ENCODE measurements around the gene GHRL.
"Not testable (repeated sequence)": the region's sequence is repeated elsewhere in the genome, so short reads cannot be mapped to it uniquely, and the experiment has no call there.

Gene GHRL

DNA sequence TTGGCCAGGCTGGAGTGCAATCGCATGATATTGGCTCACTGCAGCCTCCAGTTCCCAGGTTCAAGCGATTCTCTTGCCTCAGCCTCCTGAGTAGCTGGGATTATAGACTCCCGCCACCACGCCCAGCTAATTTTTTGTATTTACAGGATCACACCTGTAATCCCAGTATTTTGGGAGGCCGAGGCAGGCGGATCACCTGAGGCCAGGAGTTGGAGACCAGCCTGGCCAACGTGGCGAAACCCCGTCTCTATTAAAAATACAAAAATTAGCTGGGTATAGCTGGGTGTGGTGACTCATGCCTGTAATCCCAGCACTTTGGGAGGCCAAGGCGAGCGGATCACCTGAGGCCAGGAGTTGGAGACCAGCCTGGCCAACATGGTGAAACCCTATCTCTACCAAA, 20.3 kb downstream of the GHRL start:
- DNase-seq = not testable (repeated sequence)

DNA sequence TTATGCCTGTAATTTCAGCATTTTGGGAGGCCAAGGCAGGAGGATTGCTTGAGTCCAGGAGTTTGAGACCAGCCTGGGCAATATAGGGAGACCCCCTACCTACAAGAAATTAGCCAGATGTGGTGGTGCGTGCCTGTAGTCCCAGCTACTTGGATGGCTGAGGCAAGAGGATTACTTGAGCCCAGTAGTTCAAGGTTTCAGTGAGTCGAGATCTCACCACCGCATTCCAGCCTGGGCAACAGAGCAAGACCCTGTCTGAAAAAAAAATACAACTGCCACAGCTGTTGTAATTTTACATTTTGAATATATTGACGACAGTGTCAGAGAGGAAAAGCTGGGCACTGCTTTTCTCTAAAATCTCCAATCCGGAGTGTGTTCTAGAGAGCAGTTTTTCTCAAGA, 23.3 kb downstream of the GHRL start:
- no peak for DNase-seq

DNA sequence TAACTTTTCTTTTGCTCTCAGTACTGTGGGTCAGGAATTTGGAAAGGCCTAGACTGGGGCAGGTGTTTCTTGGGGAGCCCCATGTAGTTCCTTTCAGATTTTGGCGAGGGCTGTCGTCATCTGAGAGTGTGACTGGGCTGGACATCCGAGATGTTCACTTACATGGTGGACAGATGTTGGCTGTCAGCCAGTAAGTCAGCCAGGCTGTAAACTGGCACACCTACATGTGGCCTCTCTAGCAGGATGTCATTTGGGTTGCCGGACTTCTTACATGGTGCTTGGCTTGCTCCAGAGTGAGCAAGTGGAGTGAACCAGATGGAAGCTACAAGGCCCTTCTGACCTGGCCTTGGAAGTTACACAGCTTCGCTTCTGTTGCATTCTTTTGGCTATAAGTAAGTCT, 23.8 kb downstream of the GHRL start:
- DNase-seq = no peak

DNA sequence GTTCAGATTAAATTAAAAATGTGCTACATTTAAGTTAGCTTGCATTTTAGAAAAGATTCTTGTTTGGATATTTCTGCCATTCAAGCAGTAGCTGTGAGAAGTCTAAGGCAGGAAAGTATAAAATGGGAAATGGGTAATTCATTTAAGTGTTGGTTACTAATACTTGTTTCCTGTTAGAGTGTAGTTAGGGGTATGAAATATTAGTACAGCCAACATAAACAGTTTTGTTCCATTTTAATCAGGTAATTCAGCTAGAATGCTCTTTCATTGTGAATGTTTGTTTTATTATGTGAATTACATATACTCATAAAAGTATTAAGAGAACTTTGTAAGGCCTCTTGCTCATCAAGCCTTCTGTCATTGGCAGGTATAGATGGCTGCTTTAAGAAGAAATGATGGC, 24.6 kb downstream of the GHRL start:
- DNase-seq = no peak

DNA sequence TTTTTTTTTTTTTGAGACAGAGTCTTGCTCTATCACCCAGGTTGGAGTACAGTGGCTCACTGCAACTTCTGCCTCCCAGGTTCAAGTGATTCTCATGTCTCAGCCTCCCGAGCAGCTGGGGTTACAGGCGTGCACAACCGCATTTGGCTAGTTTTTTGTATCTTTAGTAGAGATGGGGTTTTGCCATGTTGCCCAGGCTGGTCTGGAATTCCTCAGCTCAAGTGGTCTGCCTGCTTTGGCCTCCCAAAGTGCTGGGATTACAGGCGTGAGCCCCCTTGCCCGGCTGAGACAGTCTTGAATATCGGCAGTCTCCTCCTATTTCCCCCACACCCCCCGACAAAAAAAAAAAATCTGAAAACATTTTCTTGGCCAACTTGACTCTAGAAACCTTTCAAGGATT, 25.8 kb downstream of the GHRL start:
- not testable (repeated sequence) for DNase-seq

DNA sequence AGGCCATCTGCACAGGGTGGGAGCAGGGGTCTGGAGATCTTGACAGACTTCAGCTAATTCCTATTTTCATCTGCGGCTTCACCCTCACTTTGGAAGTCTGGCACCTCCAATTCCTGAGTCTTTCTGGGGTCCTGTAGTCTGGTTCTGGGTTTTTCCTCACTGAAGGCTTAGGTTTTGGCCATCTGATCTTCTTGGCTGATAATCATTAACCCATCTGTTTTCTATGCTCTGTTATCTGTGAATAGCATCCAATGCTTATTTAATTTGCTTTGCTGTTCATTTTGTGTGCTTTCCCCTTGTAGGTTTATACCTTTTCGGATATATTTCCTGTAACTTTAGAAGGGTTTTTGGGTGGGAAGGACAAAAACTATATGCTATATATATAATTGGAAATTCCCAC, 26.9 kb downstream of the GHRL start:
- DNase-seq = no peak

DNA sequence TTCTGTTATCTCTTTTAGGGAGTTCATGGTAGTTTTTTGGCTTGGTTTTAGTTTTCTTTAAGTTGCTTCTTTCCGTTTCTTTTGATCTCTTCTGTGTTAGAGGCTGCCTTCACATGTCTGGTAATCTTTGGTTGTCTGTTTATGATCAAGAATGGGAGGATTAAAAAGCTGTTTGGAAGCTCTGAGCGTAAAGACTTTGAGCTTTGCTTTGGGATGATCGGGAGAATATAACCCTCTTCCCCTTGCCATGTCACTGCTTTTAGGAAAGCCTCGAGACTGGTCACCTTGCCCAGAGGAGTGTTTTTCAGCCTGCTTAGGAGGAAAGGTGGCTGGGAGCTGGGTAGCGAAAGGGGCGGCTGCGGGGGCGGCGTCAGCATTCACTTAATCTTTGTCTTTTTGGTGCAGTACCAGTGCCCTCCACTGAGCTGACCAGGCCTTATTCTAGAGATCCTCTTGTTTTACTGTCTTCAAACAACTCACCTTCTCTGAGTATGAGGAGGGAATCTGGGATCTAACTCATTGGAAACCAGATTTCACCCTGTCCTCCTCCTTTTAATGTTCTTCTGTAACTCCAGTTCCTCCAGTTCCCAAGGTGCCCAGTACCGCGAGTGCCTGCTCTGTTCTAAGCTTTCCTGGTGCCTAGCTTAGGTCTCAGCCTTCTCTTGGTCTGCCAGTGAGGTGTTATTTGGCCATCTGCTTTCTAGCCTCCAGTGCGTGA, 28.9 kb downstream of the GHRL start:
- peak in 2 of 3 donors; percentile 53 to 65 for DNase-seq

DNA sequence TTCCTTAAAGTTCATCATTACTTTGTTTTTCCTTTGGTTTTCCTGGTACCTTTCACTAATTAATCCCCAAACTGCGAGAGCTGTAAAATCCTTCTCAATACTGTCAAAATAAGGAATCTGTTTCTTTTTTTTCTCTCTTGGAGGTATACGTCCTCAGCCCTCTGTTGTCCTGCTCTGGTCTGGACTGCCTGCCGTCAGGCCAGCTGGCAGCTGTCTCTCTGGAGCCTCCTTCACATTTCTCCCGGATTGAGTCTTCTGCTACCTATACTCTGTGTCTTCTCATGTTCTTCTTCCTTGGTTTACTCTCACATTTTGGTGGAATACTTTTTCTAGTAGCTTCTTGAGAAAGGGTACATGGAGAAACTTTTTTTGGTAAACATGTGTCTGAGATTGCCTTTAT, 30.7 kb downstream of the GHRL start:
- DNase-seq = no peak

DNA sequence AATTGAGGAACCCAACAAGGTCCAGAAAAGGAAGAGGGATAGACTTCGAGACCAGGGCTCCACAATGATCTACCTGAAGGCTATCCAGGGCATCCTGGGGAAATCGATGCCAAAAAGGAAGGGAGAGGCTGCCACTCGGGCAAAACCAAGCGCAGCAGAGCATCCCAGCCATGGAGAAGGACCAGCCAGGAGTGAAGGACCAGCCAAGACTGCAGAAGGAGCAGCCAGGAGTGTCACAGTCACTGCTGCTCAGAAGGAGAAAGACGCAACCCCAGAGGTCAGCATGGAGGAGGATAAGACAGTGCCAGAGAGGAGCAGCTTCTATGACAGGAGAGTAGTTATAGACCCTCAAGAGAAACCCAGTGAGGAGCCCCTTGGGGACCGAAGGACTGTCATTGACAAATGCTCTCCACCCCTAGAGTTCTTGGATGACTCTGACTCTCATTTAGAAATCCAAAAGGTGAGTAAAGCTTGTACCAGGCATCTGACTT, 32.5 kb downstream of the GHRL start:
- DNase-seq = no peak

DNA sequence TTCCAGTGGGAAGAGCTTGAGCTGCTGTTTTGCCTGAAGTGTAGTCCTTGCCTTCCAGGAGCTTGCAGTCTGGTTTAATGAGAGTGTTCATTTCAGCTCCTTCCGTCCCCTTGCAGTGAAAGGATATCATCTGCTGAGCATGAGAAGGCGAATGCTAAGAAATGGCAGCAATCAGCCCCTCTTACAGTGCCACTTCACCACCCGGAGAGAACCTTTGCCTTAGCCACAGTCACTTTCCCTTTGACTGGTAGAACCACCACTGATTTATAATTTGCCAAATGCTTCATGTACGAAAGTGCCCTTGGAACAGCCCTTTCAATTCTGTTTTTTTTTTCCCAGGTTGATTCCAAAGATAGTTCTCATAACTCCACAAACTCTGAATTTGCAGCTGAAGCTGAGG, 32.9 kb downstream of the GHRL start:
- DNase-seq = no peak

DNA sequence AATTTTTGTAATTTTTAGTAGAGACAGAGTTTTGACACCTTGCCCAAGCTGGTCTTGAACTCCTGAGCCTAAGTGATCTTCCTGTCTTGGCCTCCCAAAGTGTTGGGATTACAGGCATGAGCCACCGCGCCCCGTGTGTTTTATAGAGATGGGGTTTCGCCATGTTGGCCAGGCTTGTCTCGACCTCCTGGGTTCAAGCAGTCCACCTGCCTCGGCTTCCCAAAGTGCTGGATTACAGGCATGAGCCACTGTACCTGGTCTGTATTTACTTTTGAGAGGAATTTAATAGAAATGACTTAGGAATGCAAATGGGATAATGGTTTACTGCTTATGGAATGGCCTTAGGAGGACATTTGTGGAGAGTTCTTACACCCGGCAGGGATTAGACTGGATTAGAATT, 33.7 kb downstream of the GHRL start:
- no peak for DNase-seq

DNA sequence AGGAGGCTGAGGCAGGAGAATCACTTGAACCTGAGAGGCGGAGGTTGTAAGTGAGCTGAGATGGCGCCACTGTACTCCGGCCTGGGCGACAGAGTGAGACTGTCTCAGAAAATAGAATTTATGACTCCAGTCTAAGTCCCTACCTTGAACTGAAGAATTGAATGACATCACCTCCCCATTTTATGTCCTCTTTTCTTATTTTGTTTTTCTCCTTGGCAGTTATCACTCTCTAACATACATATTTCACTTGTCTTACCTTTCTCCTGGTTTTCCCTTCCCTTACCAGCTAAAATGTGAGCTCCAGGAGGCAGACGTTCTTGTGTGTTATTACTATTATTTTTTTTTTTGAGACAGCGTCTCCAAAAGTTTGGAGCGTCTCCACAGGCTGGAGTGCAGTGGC, 36.9 kb downstream of the GHRL start:
- no peak for DNase-seq

DNA sequence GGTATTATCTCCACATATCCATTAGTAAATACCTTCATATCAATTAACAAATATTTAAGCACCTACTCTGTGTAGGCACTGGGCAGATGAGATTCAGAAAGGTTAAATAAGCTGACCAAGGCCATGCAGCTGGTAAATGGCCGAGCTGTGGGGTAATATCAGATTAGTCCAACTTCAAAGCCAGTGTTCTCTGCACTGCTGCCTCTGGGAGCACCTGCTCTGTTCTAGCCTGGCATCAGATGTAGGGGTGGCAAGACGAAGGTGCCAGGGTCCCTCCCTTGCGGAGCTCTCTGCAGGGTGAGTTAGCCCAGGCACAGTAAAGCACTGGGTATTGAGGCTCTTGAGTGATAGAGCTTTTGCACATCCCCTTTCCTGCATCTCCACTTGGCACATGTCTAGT, 39.0 kb downstream of the GHRL start:
- no peak for DNase-seq

DNA sequence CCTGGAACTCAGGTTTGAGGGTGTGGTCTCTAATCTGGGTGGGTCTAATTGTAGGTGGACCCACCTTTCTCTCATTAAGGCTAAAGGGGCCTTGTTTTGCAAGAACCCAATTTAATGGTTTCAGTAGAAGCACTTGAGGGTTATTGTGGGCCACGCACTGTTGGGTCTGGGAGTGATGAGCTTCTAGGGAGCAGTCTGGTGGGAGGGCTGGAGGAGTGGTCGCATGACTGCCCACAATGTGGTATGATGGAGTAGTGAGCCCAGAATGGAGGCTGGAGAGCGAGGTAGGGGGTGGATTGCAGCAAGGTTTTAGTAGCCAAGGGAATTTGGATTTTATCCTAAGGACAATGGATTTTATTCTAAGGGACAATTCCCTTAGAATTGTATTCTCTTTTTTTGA, 41.7 kb downstream of the GHRL start:
- DNase-seq = no peak

DNA sequence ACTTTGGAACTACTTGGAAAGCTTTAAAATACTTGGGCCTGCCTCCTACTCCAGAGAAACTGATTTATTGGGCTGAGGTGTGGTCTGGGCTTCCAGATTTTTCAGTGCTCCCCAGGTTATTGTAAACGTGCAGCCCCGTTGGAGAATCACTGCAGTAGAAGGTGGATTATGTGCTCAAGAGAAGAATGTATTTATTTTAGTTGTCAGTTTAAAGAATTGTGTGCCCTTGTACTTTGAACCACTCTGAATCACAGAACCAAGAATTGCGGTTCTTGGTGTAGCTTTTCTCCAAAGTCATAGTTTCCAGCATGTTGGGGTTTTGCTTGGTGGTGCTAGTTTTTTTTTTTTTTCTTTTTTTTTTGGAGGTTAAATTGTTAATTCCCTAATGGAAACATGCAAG, 42.9 kb downstream of the GHRL start:
- no peak for DNase-seq

DNA sequence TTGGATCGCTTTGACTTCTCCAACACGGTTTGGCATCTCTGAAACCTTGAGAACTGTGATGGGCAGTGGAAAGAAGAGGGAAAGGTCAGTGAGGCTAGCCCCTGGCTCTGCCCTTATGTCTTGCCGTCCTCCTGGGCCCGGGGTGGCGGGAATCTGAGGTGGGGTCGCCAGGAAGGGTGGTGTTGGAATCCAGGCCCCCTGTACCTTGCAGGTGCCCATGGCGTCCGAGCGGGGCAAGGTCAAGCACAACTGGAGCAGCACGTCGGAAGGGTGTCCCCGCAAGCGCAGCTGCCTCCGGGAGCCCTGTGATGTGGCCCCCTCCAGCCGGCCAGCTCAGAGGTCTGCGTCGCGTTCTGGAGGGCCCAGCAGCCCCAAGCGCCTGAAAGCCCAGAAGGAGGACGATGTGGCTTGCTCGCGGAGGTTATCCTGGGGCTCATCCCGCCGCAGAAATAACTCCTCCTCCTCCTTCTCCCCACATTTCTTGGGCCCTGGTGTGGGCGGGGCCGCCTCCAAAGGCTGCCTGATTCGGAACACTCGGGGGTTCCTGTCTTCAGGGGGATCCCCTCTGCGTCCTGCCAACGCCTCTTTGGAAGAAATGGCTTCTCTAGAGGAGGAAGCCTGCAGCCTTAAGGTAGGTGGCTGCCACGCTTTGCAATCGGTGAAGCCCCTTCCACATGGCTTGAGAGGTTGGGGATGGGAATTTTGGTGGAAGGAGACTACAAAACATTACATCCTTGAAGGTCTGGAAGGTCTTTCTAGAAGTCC, 43.6 kb downstream of the GHRL start:
- peak; percentile 87 to 94 (median 88) for DNase-seq

DNA sequence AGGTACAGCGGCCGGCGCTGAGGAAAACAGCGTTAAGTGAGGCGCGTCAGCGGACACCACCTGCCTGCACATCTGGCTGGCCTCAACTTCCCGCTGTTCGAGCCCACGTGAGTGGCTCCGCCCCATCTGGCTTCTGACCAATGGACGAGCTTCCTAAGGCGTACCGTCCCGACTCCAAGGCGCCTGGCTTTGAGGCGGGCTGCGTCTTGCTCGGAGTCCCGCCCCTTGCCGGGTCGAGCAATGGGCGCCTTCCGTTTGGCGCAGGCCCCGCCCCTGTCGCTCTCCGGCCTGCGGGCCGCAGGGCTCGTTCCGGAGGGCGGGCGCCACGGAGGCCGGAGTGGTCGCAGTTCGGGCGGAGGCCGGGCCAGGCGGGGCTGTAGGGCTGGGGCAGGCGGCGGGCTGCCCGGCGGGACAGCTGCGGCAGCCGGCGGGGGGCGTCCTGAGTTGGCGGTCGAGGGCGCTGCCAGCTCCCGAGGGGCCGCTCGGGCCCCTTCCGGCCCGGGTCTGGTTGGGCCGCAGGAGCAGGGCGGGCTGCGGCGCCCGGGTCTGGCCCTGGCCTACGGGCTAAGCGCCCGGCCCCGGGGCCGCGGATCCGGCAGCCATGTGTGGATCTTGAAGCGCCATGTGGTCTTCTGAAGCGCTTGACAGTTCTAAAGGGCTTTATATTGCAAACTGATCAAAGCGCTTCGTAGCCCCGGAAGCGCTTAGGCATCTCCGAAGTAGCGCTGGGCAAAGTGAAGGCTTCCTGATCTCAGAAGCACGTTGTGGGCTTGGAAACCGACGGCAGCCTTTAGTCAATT, 44.4 kb downstream of the GHRL start, which contains the start of gene TATDN2:
TSS of gene TATDN2 (plus strand) at position 276 of the 800 bp plus-strand sequence. CDS start 742 bp downstream, outside the sequence.
- DNase-seq = peak; percentile 92 to 95 (median 93)

DNA sequence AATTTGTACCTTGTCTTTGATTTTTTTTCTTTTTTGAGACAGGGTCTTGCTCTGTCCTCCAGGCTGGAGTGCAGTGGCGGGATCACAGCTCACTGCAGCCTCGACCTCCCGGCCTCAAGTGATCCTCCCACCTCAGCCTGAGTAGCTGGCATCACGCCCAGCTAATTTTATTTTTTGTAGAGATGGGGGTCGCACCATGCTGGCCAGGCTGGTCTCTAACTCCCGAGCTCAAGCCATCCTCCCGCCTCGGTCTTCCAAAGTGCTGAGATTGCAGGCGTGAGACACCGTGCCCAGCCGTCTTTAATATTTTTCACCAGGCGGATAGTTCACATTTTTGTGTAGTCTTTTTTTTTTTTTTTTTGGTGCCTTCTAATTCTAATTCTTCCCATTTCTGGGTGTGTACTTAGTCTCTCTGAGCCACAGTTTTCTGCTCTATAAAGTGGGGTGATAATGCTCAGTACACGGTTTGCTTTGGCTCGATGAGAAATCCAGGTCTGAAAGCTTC, 45.0 kb downstream of the GHRL start:
- DNase-seq = no peak

DNA sequence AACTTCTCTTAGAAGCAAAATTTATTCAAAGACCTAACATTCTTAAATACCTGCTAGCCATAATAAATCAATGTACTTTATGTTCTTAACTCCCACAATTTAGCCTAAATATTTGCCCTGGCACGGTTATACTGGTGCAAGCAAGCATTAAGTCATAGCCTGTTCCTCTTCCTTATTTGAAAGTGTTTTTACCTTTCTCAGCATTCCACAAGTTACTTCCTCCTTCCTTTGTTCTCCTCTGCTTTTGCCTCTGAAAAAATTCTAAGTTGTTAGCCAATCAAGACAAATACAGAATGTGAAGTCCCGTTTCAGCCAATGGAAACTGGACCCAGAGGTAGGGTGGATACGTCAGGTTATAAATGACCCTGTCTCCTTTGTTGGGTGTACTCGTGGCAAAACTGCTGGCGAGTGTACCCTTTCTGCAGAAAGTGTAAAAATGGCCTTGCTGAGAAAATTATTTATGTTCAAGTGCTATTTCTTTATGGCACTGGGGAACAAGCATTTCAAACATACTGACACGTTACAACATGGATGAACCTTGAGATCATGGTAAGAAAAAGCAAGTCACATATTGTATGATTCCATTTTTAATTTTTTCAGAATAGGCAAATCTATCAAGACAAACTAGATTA, 47.5 kb downstream of the GHRL start:
- DNase-seq = peak in 2 of 3 donors; percentile 27 to 33

DNA sequence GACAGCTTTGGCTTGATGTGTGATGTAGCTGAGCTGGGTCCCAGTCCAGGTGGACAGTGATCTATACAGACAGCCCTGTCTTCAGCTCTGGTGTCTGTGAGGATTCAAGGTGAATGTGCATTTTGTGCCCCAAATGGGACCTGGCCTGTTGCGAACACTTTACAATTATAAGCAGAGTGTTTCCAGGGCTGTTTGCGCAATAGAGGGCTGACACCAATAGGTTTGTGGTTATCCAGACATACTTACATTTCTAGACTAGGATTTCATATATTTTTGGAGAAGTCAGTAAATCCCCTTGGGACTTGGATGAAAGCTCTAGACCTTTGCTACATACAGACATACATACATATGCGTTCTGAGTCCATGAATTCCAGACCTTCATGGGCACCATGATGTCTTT, 48.7 kb downstream of the GHRL start:
- DNase-seq = peak; percentile 28 to 45 (median 32)

DNA sequence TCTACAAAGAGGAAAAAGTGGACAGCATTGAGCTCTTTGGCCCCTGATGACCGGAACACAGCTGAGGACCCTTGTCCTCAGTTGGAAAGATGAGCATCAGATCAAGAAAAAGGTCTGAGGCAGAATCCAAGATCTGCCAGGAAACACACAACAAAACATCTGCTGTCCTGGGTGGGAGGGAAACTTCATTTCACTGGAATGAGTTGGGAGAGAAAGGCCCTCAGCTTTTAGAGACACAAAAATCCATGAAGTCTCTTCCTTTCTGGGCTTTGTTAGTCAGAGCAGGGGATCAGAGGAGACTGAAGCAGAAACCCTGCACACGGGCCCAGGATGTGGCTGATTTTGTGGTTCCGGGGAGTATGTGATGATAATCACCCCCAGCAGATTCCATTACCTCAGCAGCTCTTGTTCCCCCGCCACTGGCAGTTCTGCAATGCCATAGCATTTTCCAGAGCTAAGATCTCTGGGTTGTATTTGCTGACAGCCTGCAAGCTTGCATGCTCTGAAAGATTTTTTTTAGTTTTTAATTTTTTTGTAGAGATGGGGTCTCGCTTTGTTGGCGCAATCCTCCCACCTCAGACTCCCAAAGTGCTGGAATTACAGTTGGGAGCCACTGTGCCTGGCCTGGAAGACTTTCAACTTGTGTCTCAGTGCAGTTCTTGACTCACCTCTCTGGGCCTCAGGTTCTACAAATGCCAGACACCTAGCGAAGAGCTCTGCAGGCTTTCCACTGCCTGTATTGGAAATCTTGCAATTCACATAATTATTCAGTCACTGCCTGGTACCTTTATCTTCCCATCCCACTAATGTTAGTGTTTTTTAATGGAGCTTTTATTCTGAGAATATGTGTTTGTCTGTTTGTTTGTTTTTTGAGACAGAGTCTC, 50.3 kb downstream of the GHRL start:
- peak; percentile 51 to 67 (median 51) for DNase-seq

DNA sequence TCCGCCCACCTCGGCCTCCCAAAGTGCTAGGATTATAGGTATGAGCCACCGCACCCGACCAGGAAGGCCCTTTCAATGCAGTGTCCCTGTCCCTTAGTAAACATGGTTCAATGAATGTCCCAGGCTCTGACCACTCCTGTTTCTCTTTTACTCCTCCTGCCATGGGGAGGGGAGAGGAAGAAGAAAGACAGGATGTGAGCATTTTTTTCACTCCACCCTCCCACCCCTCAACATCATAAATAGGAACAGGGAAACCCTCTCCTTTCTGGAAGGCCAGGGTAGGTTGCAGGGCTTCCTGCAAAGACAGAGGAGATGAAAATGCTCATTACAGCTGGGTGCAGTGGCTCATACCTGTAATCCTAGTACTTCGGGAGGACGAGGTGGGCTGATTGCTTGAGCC, 51.9 kb downstream of the GHRL start:
- no peak for DNase-seq

Data from suppressor macrophage treated with lipopolysaccharide for 1 hour (primary cell).